HepG2 (cell line): ENCODE measurements around the gene NUBPL. TPM values are rescaled to one million over a fixed set of nuclear protein-coding genes. Genes with fewer than 3 reads are reported as not detected.

Experiments
- EZH2 ChIP-seq: conservative IDR thresholded peaks from 2 replicates; pipeline ENCODE4 v1.6.1; 2012; ENCODE audit warnings: mild to moderate bottlenecking, low read depth, low read length, moderate library complexity
- FOXA1 ChIP-seq, 2 experiments: fragments of 450-650 bp in 1 of 2; sonication (generic) in 1 of 2; formaldehyde crosslinking in 1 of 2; IDR thresholded peaks; 2 replicates each; pipeline versions ENCODE4 v1.4.0 to v1.6.1; 2016 to 2020; ENCODE audit warnings: missing genetic modification reagents in 1 of 2
- GATAD2A ChIP-seq: IDR thresholded peaks from 2 replicates; pipeline ENCODE4 v1.6.1; 2016
- HDAC1 ChIP-seq: sonication (generic); formaldehyde crosslinking; IDR thresholded peaks from 2 replicates; pipeline ENCODE4 v1.5.1; 2020; ENCODE audit warnings: mild to moderate bottlenecking, missing genetic modification reagents
- IKZF4 ChIP-seq: sonication (generic); formaldehyde crosslinking; IDR thresholded peaks from 2 replicates; pipeline ENCODE4 v1.5.1; 2020; ENCODE audit warnings: borderline replicate concordance, mild to moderate bottlenecking, low read depth, missing genetic modification reagents; ENCODE audit errors: not compliant biosample characterization
- PATZ1 ChIP-seq: sonication (generic); formaldehyde crosslinking; IDR thresholded peaks from 2 replicates; pipeline ENCODE4 v1.4.0; 2020; ENCODE audit warnings: missing genetic modification reagents
- RARA ChIP-seq: IDR thresholded peaks from 2 replicates; pipeline ENCODE4 v1.6.1; 2016; ENCODE audit warnings: missing genetic modification reagents, missing compliant biosample characterization
- RBM39 ChIP-seq: fragments of 200-400 bp; formaldehyde crosslinking; IDR thresholded peaks from one replicate; pipeline ENCODE4 v1.6.1; 2018; ENCODE audit warnings: antibody characterized with exemption, mild to moderate bottlenecking, low read depth, low read length; ENCODE audit not compliant: poor library complexity, severe bottlenecking
- SALL1 ChIP-seq: sonication (generic); formaldehyde crosslinking; IDR thresholded peaks from 2 replicates; pipeline ENCODE4 v1.8.0; 2022; ENCODE audit warnings: mild to moderate bottlenecking, missing genetic modification reagents
- SMARCE1 ChIP-seq: fragments of 450-650 bp; IDR thresholded peaks from 2 replicates; pipeline ENCODE4 v1.6.1; 2017; ENCODE audit warnings: borderline replicate concordance
- TRAFD1 ChIP-seq: sonication (generic); formaldehyde crosslinking; IDR thresholded peaks from 2 replicates; pipeline ENCODE4 v1.5.1; 2020; ENCODE audit warnings: missing genetic modification reagents, mild to moderate bottlenecking, borderline replicate concordance
- WIZ ChIP-seq: sonication (generic); formaldehyde crosslinking; IDR thresholded peaks from 2 replicates; pipeline ENCODE4 v1.5.1; 2020; ENCODE audit warnings: mild to moderate bottlenecking, missing genetic modification reagents
- YY1 ChIP-seq: IDR thresholded peaks from 2 replicates; pipeline ENCODE4 v1.6.1; 2011; ENCODE audit warnings: low read length, low read depth, moderate library complexity, mild to moderate bottlenecking; ENCODE audit not compliant: insufficient read depth, insufficient replicate concordance
- ZBTB10 ChIP-seq: sonication (generic); formaldehyde crosslinking; IDR thresholded peaks from 2 replicates; pipeline ENCODE4 v1.4.0; 2020; ENCODE audit warnings: missing genetic modification reagents, borderline replicate concordance
- ZMYM3 ChIP-seq: sonication (generic); formaldehyde crosslinking; IDR thresholded peaks from 2 replicates; pipeline ENCODE4 v1.5.1; 2020; ENCODE audit warnings: mild to moderate bottlenecking, missing genetic modification reagents
- ZNF207 ChIP-seq: fragments of 450-650 bp; IDR thresholded peaks from 2 replicates; pipeline ENCODE4 v1.6.1; 2016; ENCODE audit warnings: antibody characterized with exemption, borderline replicate concordance
- ZNF546 ChIP-seq: sonication (generic); formaldehyde crosslinking; conservative IDR thresholded peaks from 2 replicates; pipeline ENCODE4 v1.8.1; 2023; ENCODE audit warnings: mild to moderate bottlenecking, missing genetic modification reagents
- polyA plus RNA-seq, 8 experiments: library from polyadenylated mRNA; depleted of rRNA in 3 of 8; stranded (reverse) in 7 of 8; unstranded in 1 of 8; fragments of >200 nt; fragmentation: Illumina TruSeq in 4 of 8; extraction: Trizol in 4 of 8; gene quantifications; 2 replicates each; pipeline versions ENCODE4 v1.2.1 to v1.2.3, GENCODE V29; 2011 to 2016; ENCODE audit warnings: low read depth in 4 of 8, missing spikeins in 1 of 8, mixed read lengths in 1 of 8; ENCODE audit not compliant: insufficient read depth in 1 of 8
- total RNA-seq, 5 experiments: library from RNA; depleted of rRNA; stranded (reverse); fragments of >200 nt; fragmentation: Illumina TruSeq; extraction: Trizol; gene quantifications; 2 replicates each; pipeline ENCODE4 v1.2.3, GENCODE V29; 2016; ENCODE audit warnings: low read depth in 1 of 5
- TF ChIP-seq, protein P1 (sequence below): sonication (generic); formaldehyde crosslinking; IDR thresholded peaks from 2 replicates; pipeline ENCODE4 v1.5.0; 2020; ENCODE audit warnings: missing genetic modification reagents
- TF ChIP-seq, protein P2 (sequence below): IDR thresholded peaks from 2 replicates; pipeline ENCODE4 v1.6.1; 2018; ENCODE audit warnings: missing genetic modification reagents
- TF ChIP-seq, protein P3 (sequence below): sonication (generic); formaldehyde crosslinking; IDR thresholded peaks from 2 replicates; pipeline ENCODE4 v1.5.0; 2020; ENCODE audit warnings: missing genetic modification reagents, mild to moderate bottlenecking, borderline replicate concordance

NUBPL gene
- total and polyA plus RNA-seq, 2 of the 13 experiments (the other 11 are each of a cell fraction or from before 2014, with no cell fraction given) = 21.3 to 44.1 TPM

GRCh38 chr14:31855262-31855661, 294.1 kb downstream of the NUBPL start (continued):
- no peak for TF ChIP-seq ZBTB10 (CRISPR knock-in tag)
- no peak for TF ChIP-seq RBM39
- no peak for TF ChIP-seq ZNF207
- no peak for TF ChIP-seq TRAFD1 (CRISPR knock-in tag)
- TF ChIP-seq, protein P1, sequence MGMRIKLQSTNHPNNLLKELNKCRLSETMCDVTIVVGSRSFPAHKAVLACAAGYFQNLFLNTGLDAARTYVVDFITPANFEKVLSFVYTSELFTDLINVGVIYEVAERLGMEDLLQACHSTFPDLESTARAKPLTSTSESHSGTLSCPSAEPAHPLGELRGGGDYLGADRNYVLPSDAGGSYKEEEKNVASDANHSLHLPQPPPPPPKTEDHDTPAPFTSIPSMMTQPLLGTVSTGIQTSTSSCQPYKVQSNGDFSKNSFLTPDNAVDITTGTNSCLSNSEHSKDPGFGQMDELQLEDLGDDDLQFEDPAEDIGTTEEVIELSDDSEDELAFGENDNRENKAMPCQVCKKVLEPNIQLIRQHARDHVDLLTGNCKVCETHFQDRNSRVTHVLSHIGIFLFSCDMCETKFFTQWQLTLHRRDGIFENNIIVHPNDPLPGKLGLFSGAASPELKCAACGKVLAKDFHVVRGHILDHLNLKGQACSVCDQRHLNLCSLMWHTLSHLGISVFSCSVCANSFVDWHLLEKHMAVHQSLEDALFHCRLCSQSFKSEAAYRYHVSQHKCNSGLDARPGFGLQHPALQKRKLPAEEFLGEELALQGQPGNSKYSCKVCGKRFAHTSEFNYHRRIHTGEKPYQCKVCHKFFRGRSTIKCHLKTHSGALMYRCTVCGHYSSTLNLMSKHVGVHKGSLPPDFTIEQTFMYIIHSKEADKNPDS (CRISPR knock-in tag) = no peak
- TF ChIP-seq RARA = peak; percentile 87
- TF ChIP-seq, protein P2, sequence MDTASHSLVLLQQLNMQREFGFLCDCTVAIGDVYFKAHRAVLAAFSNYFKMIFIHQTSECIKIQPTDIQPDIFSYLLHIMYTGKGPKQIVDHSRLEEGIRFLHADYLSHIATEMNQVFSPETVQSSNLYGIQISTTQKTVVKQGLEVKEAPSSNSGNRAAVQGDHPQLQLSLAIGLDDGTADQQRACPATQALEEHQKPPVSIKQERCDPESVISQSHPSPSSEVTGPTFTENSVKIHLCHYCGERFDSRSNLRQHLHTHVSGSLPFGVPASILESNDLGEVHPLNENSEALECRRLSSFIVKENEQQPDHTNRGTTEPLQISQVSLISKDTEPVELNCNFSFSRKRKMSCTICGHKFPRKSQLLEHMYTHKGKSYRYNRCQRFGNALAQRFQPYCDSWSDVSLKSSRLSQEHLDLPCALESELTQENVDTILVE (CRISPR knock-in tag) = peak; percentile 67; the same call in 1 of the 2 replicates
- no peak for TF ChIP-seq IKZF4
- TF ChIP-seq HDAC1 (CRISPR knock-in tag) = peak; percentile 38; the same call in 1 of the 2 replicates
- no peak for TF ChIP-seq ZNF546
- TF ChIP-seq WIZ (CRISPR knock-in tag) = no peak
- no peak; the same call in 1 of the 2 replicates for TF ChIP-seq SMARCE1
- peak; percentile 46; the same call in 1 of the 2 replicates for TF ChIP-seq ZMYM3 (CRISPR knock-in tag)
- no peak for TF ChIP-seq FOXA1 (IDR thresholded peaks at IDR 0.05)
- TF ChIP-seq FOXA1 (CRISPR knock-in tag; IDR thresholded peaks at IDR 0.05) = peak; percentile 78
- peak; percentile 98 for TF ChIP-seq GATAD2A
- TF ChIP-seq, protein P3, sequence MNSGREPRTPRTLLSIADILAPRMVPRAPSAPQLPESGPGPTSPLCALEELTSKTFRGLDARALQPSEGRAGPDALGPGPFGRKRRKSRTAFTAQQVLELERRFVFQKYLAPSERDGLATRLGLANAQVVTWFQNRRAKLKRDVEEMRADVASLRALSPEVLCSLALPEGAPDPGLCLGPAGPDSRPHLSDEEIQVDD (CRISPR knock-in tag) = no peak
- no peak for TF ChIP-seq YY1
- TF ChIP-seq EZH2 = no peak
- TF ChIP-seq PATZ1 (CRISPR knock-in tag) = no peak
- TF ChIP-seq SALL1 = peak; percentile 85; the same call in 1 of the 2 replicates
